Epithelial cell of proximal tubule (primary cell): ENCODE data around the gene LCMT1. TPM values are rescaled to one million over a fixed set of nuclear protein-coding genes. Genes with fewer than 3 reads are reported as not detected.

ENCODE experiments used
- DNase-seq: peaks from one replicate; pipeline ENCODE4 v3.0.0-alpha.2; 2011; ENCODE audit warnings: low read depth
- H3K4me3 ChIP-seq: 2 replicates; pipeline ENCODE4 v1.5.1; 2011; ENCODE audit warnings: low read depth, mild to moderate bottlenecking, low read length
- total RNA-seq: library from RNA; depleted of rRNA; stranded (reverse); fragments of >200 nt; gene quantifications from 2 replicates; pipeline ENCODE4 v1.2.3, GENCODE V29; 2015
- TF ChIP-seq, protein P1 (sequence below): conservative IDR thresholded peaks from 2 replicates; pipeline ENCODE4 v1.5.1; 2012; ENCODE audit warnings: low read depth, mild to moderate bottlenecking, low read length

The LCMT1 gene
- total RNA-seq, 1 donor from 2014 or later: 56.9 TPM

DNA sequence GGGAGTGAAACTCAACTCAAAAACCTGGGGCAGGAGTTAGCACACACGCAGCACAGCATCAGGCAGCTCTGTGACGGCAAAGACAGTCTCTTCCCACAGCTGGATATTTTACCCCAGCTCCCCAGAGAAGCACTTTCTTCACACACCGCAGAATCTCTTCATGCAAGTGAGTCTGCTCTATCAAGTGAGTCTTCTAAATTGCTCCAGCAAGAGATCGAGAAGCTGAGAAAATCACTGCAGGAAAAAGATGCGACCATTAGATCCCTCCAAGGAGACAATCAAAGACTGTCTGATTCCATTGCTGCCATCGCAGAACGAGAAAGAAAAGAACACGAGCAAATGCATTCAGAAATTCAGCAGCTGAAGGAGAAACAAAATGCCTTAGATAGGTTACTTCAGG is 16.9 kb upstream of the LCMT1 start:
- DNase-seq: no peak
- TF ChIP-seq, protein P1, sequence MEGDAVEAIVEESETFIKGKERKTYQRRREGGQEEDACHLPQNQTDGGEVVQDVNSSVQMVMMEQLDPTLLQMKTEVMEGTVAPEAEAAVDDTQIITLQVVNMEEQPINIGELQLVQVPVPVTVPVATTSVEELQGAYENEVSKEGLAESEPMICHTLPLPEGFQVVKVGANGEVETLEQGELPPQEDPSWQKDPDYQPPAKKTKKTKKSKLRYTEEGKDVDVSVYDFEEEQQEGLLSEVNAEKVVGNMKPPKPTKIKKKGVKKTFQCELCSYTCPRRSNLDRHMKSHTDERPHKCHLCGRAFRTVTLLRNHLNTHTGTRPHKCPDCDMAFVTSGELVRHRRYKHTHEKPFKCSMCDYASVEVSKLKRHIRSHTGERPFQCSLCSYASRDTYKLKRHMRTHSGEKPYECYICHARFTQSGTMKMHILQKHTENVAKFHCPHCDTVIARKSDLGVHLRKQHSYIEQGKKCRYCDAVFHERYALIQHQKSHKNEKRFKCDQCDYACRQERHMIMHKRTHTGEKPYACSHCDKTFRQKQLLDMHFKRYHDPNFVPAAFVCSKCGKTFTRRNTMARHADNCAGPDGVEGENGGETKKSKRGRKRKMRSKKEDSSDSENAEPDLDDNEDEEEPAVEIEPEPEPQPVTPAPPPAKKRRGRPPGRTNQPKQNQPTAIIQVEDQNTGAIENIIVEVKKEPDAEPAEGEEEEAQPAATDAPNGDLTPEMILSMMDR: no peak
- no peak overlapping the region for H3K4me3 ChIP-seq

DNA sequence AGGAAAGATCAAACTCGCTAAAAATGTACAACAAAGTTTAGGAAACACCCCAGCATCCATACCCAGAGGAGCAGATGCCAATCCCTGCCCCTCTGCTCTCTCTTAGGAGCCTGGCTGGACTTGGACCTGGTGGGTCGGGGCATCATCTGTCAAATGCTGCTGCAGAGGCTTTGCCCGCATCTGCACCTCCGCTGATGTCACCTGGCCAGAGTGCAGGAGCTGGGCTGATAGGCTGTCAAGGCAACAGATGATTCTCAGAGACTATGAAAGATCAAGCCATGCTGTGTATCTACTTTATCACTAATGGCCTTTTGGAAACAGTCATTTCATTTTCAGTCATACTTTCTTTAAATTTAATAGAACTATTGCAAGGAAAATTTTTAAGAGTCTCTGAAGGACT is 15.9 kb upstream of the LCMT1 start:
- TF ChIP-seq, protein P1: no peak
- no peak for DNase-seq
- H3K4me3 ChIP-seq: no peak overlapping the region

DNA sequence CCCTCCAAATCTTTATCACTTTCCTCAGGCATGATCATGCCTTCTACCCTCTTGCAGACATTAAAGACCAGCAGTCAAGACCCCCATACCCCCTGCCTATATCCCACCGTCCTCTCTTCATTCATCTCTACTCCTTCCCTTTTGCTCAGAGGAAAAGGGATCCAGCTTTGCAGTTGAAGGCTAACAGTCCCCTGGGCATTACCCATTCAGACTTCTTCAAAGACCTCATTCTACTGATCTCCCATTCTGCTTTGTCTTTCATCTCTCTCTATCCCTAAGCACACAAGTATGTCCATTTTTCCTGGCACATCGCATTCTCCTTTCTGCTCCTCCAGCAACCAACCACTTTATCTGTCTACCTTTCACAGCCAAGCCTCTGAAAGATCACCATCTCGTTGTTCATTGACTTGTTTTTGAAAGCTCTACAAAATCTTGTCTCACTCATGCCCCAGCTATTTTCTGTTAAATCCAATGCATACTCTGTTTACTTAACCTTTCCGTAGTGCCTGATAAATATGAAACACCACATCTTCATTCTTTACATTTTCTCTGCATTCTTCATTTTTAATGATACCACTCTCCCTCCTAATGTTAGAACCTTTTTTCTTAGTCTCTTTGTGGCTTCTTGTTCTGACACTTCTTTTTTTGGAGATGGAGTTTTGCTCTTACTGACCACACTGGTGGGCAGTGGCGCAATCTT is 14.1 kb upstream of the LCMT1 start:
- DNase-seq: no peak
- H3K4me3 ChIP-seq: no peak overlapping the region
- TF ChIP-seq, protein P1: no peak

DNA sequence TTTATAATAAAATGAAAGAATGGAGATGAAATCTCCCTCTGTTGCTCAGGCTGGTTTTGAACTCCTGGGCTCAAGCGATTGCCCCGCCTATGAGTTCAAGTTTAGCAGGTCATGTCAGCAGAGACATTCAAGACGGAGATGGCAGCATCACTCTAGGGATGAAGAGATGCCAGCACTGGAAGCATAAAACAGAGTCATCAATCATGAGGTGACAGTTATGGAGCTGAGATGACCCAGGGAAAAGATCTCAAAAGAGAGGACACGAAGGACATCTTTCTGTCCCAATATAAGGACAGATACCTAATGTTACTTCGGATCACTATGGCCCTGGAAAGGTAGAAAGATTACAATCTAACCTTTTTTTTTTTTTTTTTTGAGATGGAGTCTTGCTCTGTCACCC is 11.0 kb upstream of the LCMT1 start:
- TF ChIP-seq, protein P1: no peak
- DNase-seq: no peak
- H3K4me3 ChIP-seq: no peak overlapping the region

DNA sequence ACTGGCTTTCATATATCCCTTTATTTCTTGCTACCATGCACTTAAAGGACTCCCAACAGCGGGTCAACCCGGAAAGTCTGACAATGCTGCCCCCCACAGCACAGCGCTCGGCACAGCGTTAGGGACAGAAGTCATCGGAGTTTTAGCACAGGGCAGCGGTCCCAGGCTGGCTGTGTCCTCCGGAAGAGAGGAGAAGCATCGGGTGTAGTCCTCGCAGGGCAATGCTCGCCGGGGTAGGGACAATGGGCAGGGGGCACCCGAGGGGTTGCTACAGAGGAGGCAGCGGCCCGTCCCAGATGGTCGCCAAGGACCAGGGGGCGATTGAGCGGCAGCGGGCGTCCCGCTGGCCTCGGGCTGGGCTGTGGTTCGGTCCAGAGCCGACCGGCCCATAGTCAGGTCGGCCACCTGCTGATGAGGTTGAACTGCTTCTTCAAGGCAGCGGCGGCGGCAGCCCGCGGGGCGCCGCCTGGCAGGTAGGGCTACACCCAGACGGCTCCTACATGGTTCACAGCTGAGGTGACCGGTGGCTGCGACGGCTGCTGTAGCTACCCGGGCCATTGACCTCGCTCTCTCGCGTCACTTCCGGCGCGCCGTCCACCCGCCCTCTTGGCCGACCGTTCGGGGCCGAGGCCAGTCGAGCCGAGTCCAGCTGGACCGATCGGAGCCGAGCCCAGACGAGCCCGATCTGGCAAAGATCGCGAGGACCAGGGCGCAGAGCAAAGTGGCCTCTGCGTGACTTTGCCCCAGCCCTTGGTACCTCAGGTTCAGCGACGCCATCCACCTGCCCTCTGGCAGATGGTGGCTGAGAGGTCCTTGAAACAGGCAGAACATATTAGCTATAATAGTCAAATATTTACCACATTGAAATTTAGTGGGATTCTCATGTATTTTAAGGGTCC is 4.7 kb upstream of the LCMT1 start:
- no peak for DNase-seq
- peak overlapping the region; percentile 90 for H3K4me3 ChIP-seq
- TF ChIP-seq, protein P1: peak; percentile 33

DNA sequence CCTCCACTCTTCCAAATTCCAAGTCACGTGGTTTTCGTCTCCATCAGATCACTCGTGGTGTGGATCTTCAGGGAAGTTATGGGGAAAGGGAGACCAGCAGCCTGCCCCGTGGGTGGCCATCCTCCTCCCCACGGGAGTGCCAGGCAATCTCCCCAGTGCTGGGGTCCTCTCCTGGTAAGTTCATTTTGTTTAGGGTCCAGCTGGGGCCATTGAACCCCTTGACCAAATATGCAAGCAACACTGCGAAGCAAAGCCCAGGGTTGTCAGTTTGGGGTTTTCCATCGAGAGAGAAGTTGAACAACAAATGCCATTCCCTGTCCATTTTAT is 4.1 kb upstream of the LCMT1 start:
- TF ChIP-seq, protein P1: no peak
- DNase-seq: no peak
- peak overlapping the region; percentile 90 for H3K4me3 ChIP-seq
